GM12878 (cell line): ENCODE data around the gene CYP24A1. TPM values are rescaled to one million over a fixed set of nuclear protein-coding genes. Genes with fewer than 3 reads are reported as not detected.

Experiments used
- ATAC-seq: fragments of 200-7000 bp; cut with Tn5 transposase; 3 replicates; pipeline ENCODE4 v1.9.1; 2020; ENCODE audit warnings: mild to moderate bottlenecking, moderate library complexity
- BruUV-seq: library from RNA; stranded (reverse); fragments of 400-500 nt; replicated peaks from 2 replicates; lab custom pipeline; 2021; lab: Mats Ljungman, UMichigan
- CTCF ChIA-PET: fragments of 300-600 bp; sonication (Branson Sonifier 250); formaldehyde crosslinking; extraction: SDS; loops from one replicate; lab custom pipeline; 2021; ENCODE audit warnings: inconsistent platforms; lab: Yijun Ruan, JAX
- POLR2A ChIA-PET: fragments of 350-600 bp; formaldehyde crosslinking; extraction: SDS; loops from one replicate; lab custom pipeline; 2021; ENCODE audit warnings: inconsistent platforms; lab: Charles Lee
- RAD21 ChIA-PET: fragments of 300-600 bp; sonication (Branson Sonifier 250); formaldehyde crosslinking; loops from one replicate; lab custom pipeline; 2023; ENCODE audit warnings: antibody characterized with exemption; ENCODE audit not compliant: unreplicated experiment; lab: Charles Lee
- SMC1A ChIA-PET: fragments of 300-600 bp; sonication (Branson Sonifier 250); formaldehyde crosslinking; loops from one replicate; lab custom pipeline; 2023; ENCODE audit not compliant: unreplicated experiment, uncharacterized antibody; lab: Charles Lee
- DNase-seq: peaks from one replicate; pipeline ENCODE4 v3.0.0-alpha.2; 2011; ENCODE audit warnings: low read depth, low spot score
- FAIRE-seq: peaks from 3 replicates; lab custom pipeline; 2011; peaks lifted over from hg19 to GRCh38; lab: Jason Lieb, UNC
- H2AFZ ChIP-seq: 2 replicates; pipeline ENCODE4 v1.6.0; 2011; ENCODE audit warnings: low read depth, low read length, control low read depth; ENCODE audit not compliant: control insufficient read depth
- H3K27ac ChIP-seq: 2 replicates; pipeline ENCODE4 v1.5.1; 2011; ENCODE audit warnings: control low read depth; ENCODE audit not compliant: control insufficient read depth, insufficient read depth
- H3K27me3 ChIP-seq, 2 experiments: replicated peaks in 1 of 2; 2 replicates each; pipeline versions ENCODE4 v1.6.0 to v1.6.1; 2011; ENCODE audit warnings: low read length in 1 of 2; ENCODE audit not compliant: control insufficient read depth in 2 of 2, insufficient read depth in 2 of 2
- H3K36me3 ChIP-seq, 2 experiments: 2 replicates each; pipeline ENCODE4 v1.5.1; 2011; ENCODE audit warnings: low read length in 1 of 2; ENCODE audit not compliant: control insufficient read depth in 2 of 2, insufficient read depth in 2 of 2
- H3K4me1 ChIP-seq: 2 replicates; pipeline ENCODE4 v1.6.1; 2011; ENCODE audit warnings: mild to moderate bottlenecking, low read length, moderate library complexity, mixed read lengths; ENCODE audit not compliant: control insufficient read depth, insufficient read depth
- H3K4me2 ChIP-seq: 2 replicates; pipeline ENCODE4 v1.6.0; 2011; ENCODE audit warnings: control low read depth; ENCODE audit not compliant: control insufficient read depth, insufficient read depth
- H3K4me3 ChIP-seq: fragments of 200-600 bp; sonication (generic); 2 replicates; pipeline ENCODE4 v1.5.1; 2016
- H3K79me2 ChIP-seq: 2 replicates; pipeline ENCODE4 v1.6.0; 2011; ENCODE audit warnings: low read length; ENCODE audit not compliant: control insufficient read depth, insufficient read depth
- H3K9ac ChIP-seq: 2 replicates; pipeline ENCODE4 v1.8.0; 2011; ENCODE audit warnings: low read length, control low read depth, mixed read lengths; ENCODE audit not compliant: control insufficient read depth, insufficient read depth
- H3K9me3 ChIP-seq: replicated peaks from 3 replicates; pipeline ENCODE4 v1.5.1; 2011; ENCODE audit warnings: mild to moderate bottlenecking, low read length; ENCODE audit not compliant: control insufficient read depth, insufficient read depth
- H4K20me1 ChIP-seq: 2 replicates; pipeline ENCODE4 v1.6.0; 2011; ENCODE audit not compliant: control insufficient read depth, insufficient read depth
- BCL11A ChIP-seq: IDR thresholded peaks from 2 replicates; pipeline ENCODE4 v1.6.1; 2011; ENCODE audit warnings: low read depth, low read length
- ETV6 ChIP-seq, 2 experiments: fragments of 450-650 bp in 1 of 2; IDR thresholded peaks in 1 of 2; conservative IDR thresholded peaks in 1 of 2; 2 replicates each; pipeline ENCODE4 v1.6.1; 2014; ENCODE audit warnings: antibody characterized with exemption in 1 of 2, borderline replicate concordance in 1 of 2, low read depth in 1 of 2, mild to moderate bottlenecking in 1 of 2, moderate library complexity in 1 of 2
- IKZF2 ChIP-seq, 2 experiments: fragments of 450-650 bp; IDR thresholded peaks; 2 replicates each; pipeline ENCODE4 v1.6.1; 2017; ENCODE audit warnings: mild to moderate bottlenecking in 2 of 2, moderate library complexity in 2 of 2
- NFXL1 ChIP-seq: fragments of 450-650 bp; IDR thresholded peaks from 2 replicates; pipeline ENCODE4 v1.6.1; 2017; ENCODE audit warnings: antibody characterized with exemption, mild to moderate bottlenecking, borderline replicate concordance
- RAD51 ChIP-seq: fragments of 450-650 bp; IDR thresholded peaks from 2 replicates; pipeline ENCODE4 v1.6.1; 2016; ENCODE audit warnings: moderate library complexity, mild to moderate bottlenecking, inconsistent platforms
- WGBS: methylation state at CpG from one replicate; pipeline ENCODE4 v1.1.6; 2016; ENCODE audit warnings: low lambda C conversion rate; ENCODE audit not compliant: insufficient replicate concordance, insufficient coverage; ENCODE audit errors: missing lambda C conversion rate; 5-methylcytosine and 5-hydroxymethylcytosine counted together
- in situ Hi-C: fragments of 300-500 bp; cut with MboI; formaldehyde crosslinking; loops from 9 replicates; pipeline ENCODE4 v1.14.3; 2018; ENCODE audit warnings: mixed read lengths
- intact Hi-C: fragments of 100-400 bp; cut with micrococcal nuclease; formaldehyde crosslinking; loops from one replicate; pipeline ENCODE4 v1.14.2; 2022; ENCODE audit not compliant: unreplicated experiment
- polyA plus RNA-seq, 11 experiments: library from polyadenylated mRNA; depleted of rRNA in 4 of 11; unstranded in 6 of 11; stranded (reverse) in 5 of 11; fragments of >200 nt; fragmentation: Nextera tagmentation in 4 of 11; fragmentation: Illumina TruSeq in 1 of 11; extraction: Ambion mirVana in 4 of 11; extraction: Trizol in 1 of 11; gene quantifications; 1 replicate in 1 of 11; 2 replicates in 10 of 11; pipeline versions ENCODE4 v1.2.1 to v1.2.3, GENCODE V29; 2011 to 2016; ENCODE audit warnings: inconsistent platforms in 2 of 11, missing spikeins in 2 of 11, low read depth in 1 of 11
- total RNA-seq, 4 experiments: library from RNA; depleted of rRNA in 3 of 4; stranded (reverse); fragments of >200 nt in 3 of 4; fragmentation: Illumina TruSeq in 1 of 4; extraction: Trizol in 1 of 4; gene quantifications; 2 replicates each; pipeline versions ENCODE4 v1.2.1 to v1.2.3, GENCODE V29; 2013 to 2021

CYP24A1 gene
- total and polyA plus RNA-seq, 10 of the 15 experiments (the other 5 are each of a cell fraction or from before 2014, with no cell fraction given): 0.69 TPM; not detected in 9

DNA sequence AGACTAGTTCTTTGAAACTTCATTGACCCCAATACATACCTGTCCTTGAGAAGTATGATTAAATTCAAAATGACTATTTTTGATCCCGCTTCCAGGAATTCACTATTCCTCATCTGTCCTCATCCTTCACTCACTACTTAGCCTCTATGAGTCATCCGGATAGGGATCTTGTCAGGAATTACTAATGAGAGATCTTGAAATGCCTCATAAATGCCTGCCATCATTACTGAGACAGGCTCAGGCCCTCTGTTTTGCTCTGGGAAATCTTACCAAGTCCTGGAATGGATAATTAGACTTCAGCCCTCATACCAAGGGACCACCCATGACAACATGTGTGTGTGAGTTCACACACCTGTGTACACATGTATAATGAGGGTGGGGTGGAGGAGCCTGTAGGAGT is 2.8 kb upstream of the CYP24A1 start:
- BruUV-seq: no TSS peak
- H3K27me3 ChIP-seq: peaks cover 10 to 19% of the 10 kb centered on the region in 2 experiments

DNA sequence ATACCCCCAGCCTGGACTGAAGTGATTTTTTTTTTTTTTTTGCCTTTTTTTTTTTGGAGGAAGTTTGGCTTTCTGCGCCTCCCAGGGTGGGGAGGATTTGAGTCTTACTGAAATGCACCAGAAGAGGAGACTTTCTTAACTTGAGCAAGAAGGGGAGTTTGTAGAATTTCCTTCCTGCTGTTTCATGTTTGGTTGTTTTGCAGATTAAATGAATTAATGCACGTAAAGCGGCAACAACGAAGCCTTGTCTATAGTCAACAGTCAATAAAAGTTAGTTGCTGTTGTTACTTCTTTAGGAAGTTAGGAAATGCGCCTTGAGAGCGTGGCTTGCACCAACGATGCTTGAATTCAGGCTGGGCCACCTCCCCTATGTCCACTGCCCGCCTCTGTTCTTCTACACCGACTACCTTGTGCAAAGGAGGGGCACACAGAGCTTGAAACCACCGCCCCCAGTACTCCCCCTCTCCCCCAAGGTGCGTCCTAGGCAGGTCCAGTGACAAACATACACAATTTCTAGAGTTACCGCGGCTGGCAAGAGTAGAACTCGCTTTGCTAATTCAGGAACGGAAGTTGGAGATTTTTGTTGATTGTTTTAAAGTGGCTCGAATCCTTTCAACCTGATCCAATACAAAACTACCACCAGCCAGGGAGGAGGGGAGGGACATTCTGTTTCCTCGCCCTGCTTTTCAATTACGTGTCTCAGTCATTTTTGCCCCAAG is 830 bp upstream of the CYP24A1 start:
- in situ Hi-C loops: no loop called here
- H3K4me3 ChIP-seq: no peak overlapping the region
- RAD21 ChIA-PET: no interaction called here

More for the DNA sequence above, 2.8 kb upstream of the CYP24A1 start:
- ChIA-PET SMC1A (no interaction called here), POLR2A (no interaction called here), RAD21 (no interaction called here), CTCF (no interaction called here)
- 68% methylated on average over 2 of the region's 2 CpGs for WGBS
- ATAC-seq (no peak), FAIRE-seq (no peak), DNase-seq (no peak)
- Histone ChIP-seq H3K4me1 (no peaks in the 10 kb centered on the region; the same call in 1 of the 2 replicates), H3K36me3 (no peaks in the 10 kb centered on the region), H3K9ac (no peak overlapping the region), H2AFZ (no peak overlapping the region), H3K79me2 (no peaks in the 10 kb centered on the region), H3K27ac (no peak overlapping the region), H3K4me2 (no peak overlapping the region), H3K4me3 (no peak overlapping the region), H3K9me3 (no peaks in the 10 kb centered on the region), H4K20me1 (no peaks in the 10 kb centered on the region)
- TF ChIP-seq ETV6 (conservative IDR thresholded peaks at IDR 0.05 in 1 of 2, IDR thresholded peaks at IDR 0.05 in 1 of 2; ENCODE audit: borderline replicate concordance in 1 of 2, low read depth in 1 of 2) (peak in 1 of 2 experiments; percentile 63; a peak in 1 of 4 replicates), BCL11A (no peak), IKZF2 (IDR thresholded peaks at IDR 0.05) (no peak)
- intact Hi-C loops (no loop called here), in situ Hi-C loops (no loop called here)

More for the DNA sequence above, 830 bp upstream of the CYP24A1 start:
- no peak for ATAC-seq
- ChIA-PET POLR2A (no interaction called here), SMC1A (no interaction called here), CTCF (interaction anchor here (0.7 kb wide), 1 partner anchor 25 kb away, joined by 4 read pairs; no protein-coding TSS in a partner anchor)
- Histone ChIP-seq H3K79me2 (no peaks in the 10 kb centered on the region), H3K36me3 (no peaks in the 10 kb centered on the region), H3K9ac (no peak overlapping the region), H3K27ac (no peak overlapping the region), H3K9me3 (no peaks in the 10 kb centered on the region), H3K4me2 (no peak overlapping the region), H3K27me3 (peaks cover 13 to 27% of the 10 kb centered on the region in 2 experiments), H2AFZ (no peak overlapping the region), H3K4me1 (no peaks in the 10 kb centered on the region), H4K20me1 (no peaks in the 10 kb centered on the region)
- 22% methylated on average over 18 of the region's 18 CpGs for WGBS
- no TSS peak for BruUV-seq
- TF ChIP-seq NFXL1 (peak; percentile 20; the same call in 1 of the 2 replicates), RAD51 (no peak)
- DNase-seq: no peak
- peak; percentile 23 for FAIRE-seq
- intact Hi-C loops: no loop called here
